Fibroblast of mammary gland (primary cell): ENCODE measurements around the gene GNB1.

ENCODE experiments used
- DNase-seq: peaks from one replicate; pipeline ENCODE4 v3.0.0-alpha.2; 2010; ENCODE audit warnings: low read depth
- H3K4me3 ChIP-seq: 2 replicates; pipeline ENCODE4 v1.5.1; 2011; ENCODE audit warnings: low read depth, mild to moderate bottlenecking, low read length, moderate library complexity; ENCODE audit not compliant: control insufficient read depth
- TF ChIP-seq, protein P1 (sequence below): conservative IDR thresholded peaks from 2 replicates; pipeline ENCODE4 v1.5.1; 2011; ENCODE audit warnings: low read depth, low read length, inconsistent platforms; ENCODE audit not compliant: control insufficient read depth, insufficient read depth

GNB1 gene

DNA sequence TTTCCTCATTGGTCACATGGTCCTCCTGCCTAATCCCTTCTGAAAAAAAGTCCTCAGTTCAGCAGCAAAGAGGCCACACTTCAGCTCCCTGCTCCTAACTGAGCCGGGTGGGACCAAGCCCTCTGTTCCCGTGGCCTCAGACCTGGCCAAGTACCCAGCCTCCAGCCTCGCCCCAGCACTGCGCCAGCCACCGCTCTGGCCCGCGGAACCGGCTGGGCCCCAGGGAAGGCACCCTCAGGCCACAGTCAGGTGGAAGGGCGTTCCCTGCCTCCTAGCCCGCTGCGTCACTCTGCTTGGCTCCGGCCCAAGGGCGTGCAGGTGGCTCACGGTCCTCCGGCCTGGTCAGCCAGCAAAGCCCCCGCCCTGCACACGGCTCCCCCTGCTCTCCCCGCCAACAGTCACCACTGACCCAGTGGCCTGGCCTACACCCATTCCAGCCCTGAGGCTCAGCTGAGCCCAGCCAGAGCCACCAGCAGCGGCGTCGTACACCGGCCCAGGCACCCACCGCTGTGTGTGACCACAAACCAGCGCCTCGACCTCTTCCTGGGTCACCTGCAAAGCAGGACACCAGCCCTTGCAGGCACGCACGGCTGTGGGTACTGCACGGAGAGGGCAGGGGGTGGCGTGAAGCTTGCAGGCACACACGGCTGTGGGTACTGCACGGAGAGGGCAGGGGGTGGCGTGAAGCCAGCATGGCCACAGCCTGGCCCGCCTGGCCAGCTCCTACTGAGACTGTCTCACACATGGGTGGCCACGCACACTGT is 132.0 kb downstream of the GNB1 start:
- H3K4me3 ChIP-seq: no peak overlapping the region
- TF ChIP-seq, protein P1, sequence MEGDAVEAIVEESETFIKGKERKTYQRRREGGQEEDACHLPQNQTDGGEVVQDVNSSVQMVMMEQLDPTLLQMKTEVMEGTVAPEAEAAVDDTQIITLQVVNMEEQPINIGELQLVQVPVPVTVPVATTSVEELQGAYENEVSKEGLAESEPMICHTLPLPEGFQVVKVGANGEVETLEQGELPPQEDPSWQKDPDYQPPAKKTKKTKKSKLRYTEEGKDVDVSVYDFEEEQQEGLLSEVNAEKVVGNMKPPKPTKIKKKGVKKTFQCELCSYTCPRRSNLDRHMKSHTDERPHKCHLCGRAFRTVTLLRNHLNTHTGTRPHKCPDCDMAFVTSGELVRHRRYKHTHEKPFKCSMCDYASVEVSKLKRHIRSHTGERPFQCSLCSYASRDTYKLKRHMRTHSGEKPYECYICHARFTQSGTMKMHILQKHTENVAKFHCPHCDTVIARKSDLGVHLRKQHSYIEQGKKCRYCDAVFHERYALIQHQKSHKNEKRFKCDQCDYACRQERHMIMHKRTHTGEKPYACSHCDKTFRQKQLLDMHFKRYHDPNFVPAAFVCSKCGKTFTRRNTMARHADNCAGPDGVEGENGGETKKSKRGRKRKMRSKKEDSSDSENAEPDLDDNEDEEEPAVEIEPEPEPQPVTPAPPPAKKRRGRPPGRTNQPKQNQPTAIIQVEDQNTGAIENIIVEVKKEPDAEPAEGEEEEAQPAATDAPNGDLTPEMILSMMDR: no peak
- DNase-seq: peak; percentile 34

DNA sequence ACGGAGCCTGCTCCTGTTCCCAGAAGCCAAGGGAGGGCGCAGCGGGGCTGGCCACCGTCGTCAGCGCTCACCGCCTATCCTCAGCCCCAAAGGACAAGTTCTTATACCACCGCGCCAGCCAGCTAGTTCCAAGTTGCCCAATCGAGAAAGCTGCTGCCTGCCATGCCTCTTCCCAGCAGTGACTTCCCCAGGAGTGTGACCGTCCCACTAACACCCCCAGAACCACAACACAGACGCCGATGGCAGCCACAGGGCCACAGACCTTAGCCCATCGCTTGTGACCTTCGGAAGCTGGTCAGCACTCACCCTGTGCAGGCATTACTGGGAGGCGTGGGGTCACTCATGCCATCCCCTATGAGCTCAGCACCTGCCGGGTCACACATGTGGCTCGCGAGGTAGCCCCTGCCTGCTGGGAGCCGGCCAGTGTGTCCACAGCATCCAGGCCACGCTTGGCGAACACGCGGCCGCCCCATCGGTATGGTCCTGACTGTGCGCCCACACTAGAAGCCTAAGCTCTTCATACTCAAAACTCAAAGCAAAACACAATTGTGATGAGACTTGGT is 132.7 kb downstream of the GNB1 start:
- no peak overlapping the region for H3K4me3 ChIP-seq
- TF ChIP-seq, protein P1: no peak
- no peak for DNase-seq

DNA sequence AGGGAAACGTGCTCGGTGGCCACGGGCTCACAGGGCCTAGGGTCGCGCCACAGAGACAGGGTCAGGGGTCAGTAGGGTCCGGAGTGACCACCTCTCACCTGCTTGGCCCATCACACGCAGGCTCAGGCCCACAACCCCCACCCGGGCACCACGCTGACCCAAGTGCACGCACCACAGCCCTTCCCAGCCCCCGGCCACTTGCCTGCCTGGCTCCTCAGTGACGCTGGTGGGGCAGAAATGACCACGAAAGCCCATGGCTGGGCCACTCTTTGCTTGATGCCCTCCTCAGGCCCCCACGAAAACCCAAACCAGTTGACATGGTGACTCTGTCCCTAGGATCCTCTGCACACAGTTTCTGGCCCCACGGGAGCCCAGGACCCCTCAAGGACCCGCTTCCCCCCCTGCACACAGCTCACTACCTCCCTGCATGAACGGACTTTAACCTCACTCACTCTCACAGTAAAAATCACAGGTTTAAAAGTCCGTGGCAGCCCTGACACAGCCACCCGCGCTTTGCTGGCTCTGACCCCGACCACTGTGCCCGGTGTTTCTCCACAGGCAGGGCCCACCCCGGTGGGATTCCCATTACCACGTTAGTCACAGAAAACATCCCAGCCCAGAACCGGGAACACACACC is 133.3 kb downstream of the GNB1 start:
- DNase-seq: no peak
- TF ChIP-seq, protein P1: no peak
- no peak overlapping the region for H3K4me3 ChIP-seq

DNA sequence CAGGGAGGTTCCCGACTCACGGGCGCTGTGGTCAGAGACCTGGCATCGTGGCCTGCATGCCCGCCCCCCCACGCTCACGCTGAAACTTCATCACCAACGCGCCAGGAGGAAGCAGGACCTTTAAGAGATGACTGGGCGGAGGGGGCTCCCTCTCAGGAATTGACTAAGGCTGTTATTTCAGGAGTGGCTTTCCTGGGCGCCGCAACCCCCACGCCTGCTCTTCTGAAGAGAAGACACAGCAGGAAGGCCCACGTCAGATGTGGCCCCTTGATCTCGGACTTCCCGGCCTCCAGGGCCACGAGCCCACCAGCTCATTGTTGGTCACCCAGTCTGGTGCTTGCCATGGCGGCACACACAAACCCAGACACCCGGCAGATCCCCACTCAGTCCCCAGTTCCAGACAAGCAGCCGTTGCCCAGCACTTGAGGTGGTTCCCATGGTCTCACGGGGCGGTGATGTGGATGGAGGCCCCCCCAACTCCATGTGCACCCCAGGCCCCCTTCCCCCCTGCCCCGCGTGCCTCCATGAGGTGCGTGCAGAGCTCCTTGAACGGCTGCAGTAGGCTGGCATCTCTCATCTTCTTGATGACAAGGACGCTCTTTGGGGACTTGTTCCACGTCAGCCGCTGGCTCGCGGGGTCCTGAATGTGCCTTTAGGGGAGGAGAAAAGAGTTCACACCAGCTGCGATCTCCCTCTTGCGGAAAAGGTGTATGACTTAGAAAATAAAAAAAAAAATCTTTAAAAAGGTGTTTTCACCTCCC is 134.0 kb downstream of the GNB1 start:
- no peak overlapping the region for H3K4me3 ChIP-seq
- TF ChIP-seq, protein P1: no peak
- DNase-seq: no peak

DNA sequence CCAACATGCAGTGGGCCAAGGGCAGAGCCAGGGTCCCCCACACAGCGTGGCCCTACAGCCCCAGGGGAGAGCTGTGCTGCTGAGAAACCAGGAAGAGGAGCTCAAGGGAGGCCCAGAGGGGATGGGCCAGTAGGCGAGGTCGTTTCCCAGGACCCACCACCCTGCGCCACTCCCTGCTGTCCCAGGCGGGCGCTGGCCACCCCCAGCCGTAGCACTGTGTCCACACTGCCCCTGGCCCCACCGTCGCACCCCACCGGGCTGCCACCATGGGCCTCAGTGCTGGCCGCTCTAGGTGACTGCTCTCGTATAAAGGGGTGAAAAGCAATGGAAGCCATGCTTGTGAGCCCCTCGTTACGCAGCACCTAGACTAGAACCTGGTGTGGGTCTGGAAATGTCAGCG is 135.0 kb downstream of the GNB1 start:
- H3K4me3 ChIP-seq: no peak overlapping the region
- DNase-seq: no peak
- TF ChIP-seq, protein P1: no peak

DNA sequence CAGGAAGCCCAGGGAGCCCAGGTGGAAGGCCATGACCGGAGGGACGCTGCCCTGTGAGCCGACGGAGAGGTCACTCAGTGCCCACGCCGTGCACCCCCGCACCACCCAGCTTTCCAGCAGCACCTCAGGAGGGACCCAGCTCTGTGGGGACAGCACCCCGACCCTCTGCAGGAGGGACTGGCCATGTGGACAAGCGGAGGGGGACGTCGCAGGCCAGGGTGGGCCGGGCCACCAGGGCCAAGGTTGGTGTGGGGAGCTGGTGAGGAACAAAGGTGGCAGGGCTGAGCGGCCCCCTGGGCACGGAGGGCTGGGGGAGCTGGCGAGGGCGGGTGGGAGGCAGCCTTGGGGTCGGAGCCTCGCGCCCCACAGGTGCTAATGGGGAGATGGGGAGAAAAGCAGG is 135.5 kb downstream of the GNB1 start:
- TF ChIP-seq, protein P1: no peak
- DNase-seq: no peak
- H3K4me3 ChIP-seq: no peak overlapping the region
